ENCODE measurements around the gene TMEM237.

Gene TMEM237

DNA sequence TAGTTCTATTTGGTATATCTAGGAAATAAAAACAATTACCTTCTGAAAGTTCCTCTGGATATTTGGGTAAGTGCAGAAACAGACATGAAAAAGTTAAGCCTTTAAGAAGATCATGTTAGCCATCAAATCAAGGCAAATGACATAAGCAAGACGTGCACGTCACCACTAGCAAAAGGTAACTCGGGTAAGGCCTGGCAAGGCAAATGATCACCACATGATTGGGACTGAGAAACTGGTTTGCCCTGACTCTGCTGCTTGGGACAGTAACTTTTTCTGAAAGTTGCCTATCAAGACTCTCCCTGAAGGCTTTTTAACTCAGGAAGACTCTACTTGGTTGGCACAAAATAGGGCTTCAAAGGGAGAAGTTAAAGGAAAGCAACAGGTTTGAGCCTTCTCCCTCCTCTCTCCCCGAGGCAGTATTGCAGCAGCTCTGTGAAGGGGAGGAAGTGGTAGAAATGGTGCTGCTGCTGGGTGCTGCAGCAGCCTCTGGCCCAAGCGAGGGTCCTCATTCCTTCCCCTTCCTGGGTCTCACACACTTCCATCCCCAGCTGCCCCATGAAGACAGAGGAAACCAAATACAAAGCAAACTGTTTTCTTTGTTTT, 17.1 kb upstream of the TMEM237 start:
- Histone ChIP-seq H3K79me2 (ENCODE audit: low read length) (no peaks in the 10 kb centered on the region), H2AFZ (ENCODE audit: low read length) (no peak overlapping the region), H3K9me3 (replicated peaks; ENCODE audit: insufficient read depth, low read length) (no peaks in the 10 kb centered on the region), H3K27me3 (replicated peaks; ENCODE audit: insufficient read depth, low read length) (no peaks in the 10 kb centered on the region), H3K27ac (ENCODE audit: low read length) (no peak overlapping the region), H3K36me3 (replicated peaks; ENCODE audit: insufficient read depth, low read length) (no peaks in the 10 kb centered on the region), H3K9ac (ENCODE audit: low read length) (no peak overlapping the region), H3K4me2 (ENCODE audit: low read depth, low read length) (no peak overlapping the region), H3K4me3 (ENCODE audit: low read length) (no peak overlapping the region), H4K20me1 (ENCODE audit: insufficient read depth, low read length) (no peaks in the 10 kb centered on the region), H3F3A (ENCODE audit: insufficient read depth, low read length) (no peaks in the 10 kb centered on the region), H3K4me1 (ENCODE audit: low read length) (no peaks in the 10 kb centered on the region), H3K9me2 (replicated peaks; ENCODE audit: insufficient read depth, low read length) (no peaks in the 10 kb centered on the region)
- no peak for DNase-seq
- no peak for TF ChIP-seq EZH2 (optimal IDR thresholded peaks at IDR 0.05; ENCODE audit: low read depth, low read length)
- no peak for TF ChIP-seq EZH2phosphoT487 (IDR thresholded peaks at IDR 0.05; ENCODE audit: low read length)
- no peak for TF ChIP-seq CTCF (IDR thresholded peaks at IDR 0.05; ENCODE audit: low read length)

- Histone ChIP-seq H3K9me3 (replicated peaks; ENCODE audit: insufficient read depth, low read length) (no peaks in the 10 kb centered on the region), H4K20me1 (ENCODE audit: insufficient read depth, low read length) (no peaks in the 10 kb centered on the region), H3F3A (ENCODE audit: insufficient read depth, low read length) (no peaks in the 10 kb centered on the region), H2AFZ (ENCODE audit: low read length) (no peak overlapping the region), H3K27ac (ENCODE audit: low read length) (no peak overlapping the region), H3K4me1 (ENCODE audit: low read length) (no peaks in the 10 kb centered on the region), H3K9ac (ENCODE audit: low read length) (no peak overlapping the region), H3K79me2 (ENCODE audit: low read length) (no peaks in the 10 kb centered on the region), H3K4me3 (ENCODE audit: low read length) (no peak overlapping the region), H3K27me3 (replicated peaks; ENCODE audit: insufficient read depth, low read length) (no peaks in the 10 kb centered on the region), H3K36me3 (replicated peaks; ENCODE audit: insufficient read depth, low read length) (no peaks in the 10 kb centered on the region), H3K9me2 (replicated peaks; ENCODE audit: insufficient read depth, low read length) (no peaks in the 10 kb centered on the region), H3K4me2 (ENCODE audit: low read depth, low read length) (no peak overlapping the region)
- TF ChIP-seq EZH2 (optimal IDR thresholded peaks at IDR 0.05; ENCODE audit: low read depth, low read length) (no peak), CTCF (IDR thresholded peaks at IDR 0.05; ENCODE audit: low read length) (no peak), EZH2phosphoT487 (IDR thresholded peaks at IDR 0.05; ENCODE audit: low read length) (no peak)
- DNase-seq = no peak
Observed at GRCh38 chr2:201656740-201657139, 13.4 kb upstream of the TMEM237 start.

- Histone ChIP-seq H3F3A (ENCODE audit: insufficient read depth, low read length) (no peaks in the 10 kb centered on the region), H4K20me1 (ENCODE audit: insufficient read depth, low read length) (no peaks in the 10 kb centered on the region), H3K9me3 (replicated peaks; ENCODE audit: insufficient read depth, low read length) (no peaks in the 10 kb centered on the region), H3K9me2 (replicated peaks; ENCODE audit: insufficient read depth, low read length) (no peaks in the 10 kb centered on the region), H3K27me3 (replicated peaks; ENCODE audit: insufficient read depth, low read length) (no peaks in the 10 kb centered on the region), H3K79me2 (ENCODE audit: low read length) (no peaks in the 10 kb centered on the region), H3K4me1 (ENCODE audit: low read length) (no peaks in the 10 kb centered on the region), H3K4me2 (ENCODE audit: low read depth, low read length) (no peak overlapping the region), H2AFZ (ENCODE audit: low read length) (no peak overlapping the region), H3K27ac (ENCODE audit: low read length) (no peak overlapping the region), H3K36me3 (replicated peaks; ENCODE audit: insufficient read depth, low read length) (no peaks in the 10 kb centered on the region), H3K4me3 (ENCODE audit: low read length) (no peak overlapping the region), H3K9ac (ENCODE audit: low read length) (no peak overlapping the region)
- TF ChIP-seq EZH2 (optimal IDR thresholded peaks at IDR 0.05; ENCODE audit: low read depth, low read length) = no peak
- TF ChIP-seq CTCF (IDR thresholded peaks at IDR 0.05; ENCODE audit: low read length) = no peak
- no peak for TF ChIP-seq EZH2phosphoT487 (IDR thresholded peaks at IDR 0.05; ENCODE audit: low read length)
- DNase-seq = no peak
Observed at GRCh38 chr2:201656102-201656501, 12.8 kb upstream of the TMEM237 start.
